Measurements from ENCODE around the gene HOXB5.

HOXB5 gene

GRCh38 chr17:48589060-48589830 is 4.3 kb downstream of the HOXB5 start:
- no peak for DNase-seq

- no peak for DNase-seq
Observed at GRCh38 chr17:48588528-48588927, 5.1 kb downstream of the HOXB5 start.

GRCh38 chr17:48588074-48588415 is 5.5 kb downstream of the HOXB5 start:
- DNase-seq: no peak

- no peak for DNase-seq
Observed at GRCh38 chr17:48587276-48588073, 6.1 kb downstream of the HOXB5 start.

GRCh38 chr17:48586355-48587258 is 7.0 kb downstream of the HOXB5 start:
- DNase-seq: no peak

- no peak for DNase-seq
Observed at GRCh38 chr17:48584223-48584741, 9.3 kb downstream of the HOXB5 start.

GRCh38 chr17:48583708-48584222 is 9.8 kb downstream of the HOXB5 start:
- no peak for DNase-seq

GRCh38 chr17:48582750-48583069 is 10.9 kb downstream of the HOXB5 start:
- DNase-seq: no peak

- DNase-seq: peak; percentile 38
Observed at GRCh38 chr17:48579760-48580554, 13.6 kb downstream of the HOXB5 start.

GRCh38 chr17:48579471-48579759 is 14.2 kb downstream of the HOXB5 start:
- peak; percentile 27 for DNase-seq

- DNase-seq: peak; percentile 53
Observed at GRCh38 chr17:48578616-48579470, 14.7 kb downstream of the HOXB5 start.

- DNase-seq: peak; percentile 94
Observed at GRCh38 chr17:48577946-48578615, 15.5 kb downstream of the HOXB5 start, which contains the start of gene HOXB4. Gene HOXB4, minus strand, starts transcription at chr17:48578350. Its CDS starts 31 bp downstream, at chr17:48578319.

GRCh38 chr17:48577330-48577945 is 16.1 kb downstream of the HOXB5 start:
- DNase-seq: peak; percentile 58

GRCh38 chr17:48576479-48577309 is 16.9 kb downstream of the HOXB5 start:
- peak; percentile 75 for DNase-seq

- no peak for DNase-seq
Observed at GRCh38 chr17:48575673-48576478, 17.7 kb downstream of the HOXB5 start.

GRCh38 chr17:48575066-48575582 is 18.5 kb downstream of the HOXB5 start:
- DNase-seq: no peak

- DNase-seq: no peak
Observed at GRCh38 chr17:48574505-48575065, 19.0 kb downstream of the HOXB5 start.

Data from hematopoietic multipotent progenitor cell treated with erythropoietin and hydrocortisone succinate and interleukin-3 and kit ligand, for 6 days (in vitro differentiated cells).